Mucosa of stomach (tissue), 1 donor: Measurements from ENCODE around the gene GLYATL1.

Experiments
- H3K27me3 ChIP-seq: one replicate; pipeline ENCODE4 v1.7.0; 2013; ENCODE audit warnings: mild to moderate bottlenecking, low read length; ENCODE audit not compliant: control insufficient read depth, insufficient read depth
- H3K36me3 ChIP-seq: one replicate; pipeline ENCODE4 v1.7.0; 2013; ENCODE audit warnings: low read length; ENCODE audit not compliant: control insufficient read depth, insufficient read depth
- H3K4me1 ChIP-seq: one replicate; pipeline ENCODE4 v1.7.0; 2013; ENCODE audit warnings: mild to moderate bottlenecking, low read length; ENCODE audit not compliant: control insufficient read depth, insufficient read depth
- H3K4me3 ChIP-seq: one replicate; pipeline ENCODE4 v1.7.0; 2013; ENCODE audit warnings: low read length
- H3K9ac ChIP-seq: one replicate; pipeline ENCODE4 v1.7.0; 2013; ENCODE audit warnings: mild to moderate bottlenecking, low read length, moderate library complexity
- H3K9me3 ChIP-seq: one replicate; pipeline ENCODE4 v1.7.0; 2013; ENCODE audit warnings: mild to moderate bottlenecking, low read length, moderate library complexity; ENCODE audit not compliant: control insufficient read depth
- donor health status: Pancreatic carcinoma.

Gene GLYATL1

GRCh38 chr11:58928691-58929090, 10.6 kb upstream of the GLYATL1 start:
- Histone ChIP-seq H3K27me3 (no peaks in the 10 kb centered on the region), H3K36me3 (no peaks in the 10 kb centered on the region), H3K9me3 (no peaks in the 10 kb centered on the region), H3K4me3 (no peak overlapping the region), H3K4me1 (peaks cover 20% of the 10 kb centered on the region), H3K9ac (no peak overlapping the region)

DNA sequence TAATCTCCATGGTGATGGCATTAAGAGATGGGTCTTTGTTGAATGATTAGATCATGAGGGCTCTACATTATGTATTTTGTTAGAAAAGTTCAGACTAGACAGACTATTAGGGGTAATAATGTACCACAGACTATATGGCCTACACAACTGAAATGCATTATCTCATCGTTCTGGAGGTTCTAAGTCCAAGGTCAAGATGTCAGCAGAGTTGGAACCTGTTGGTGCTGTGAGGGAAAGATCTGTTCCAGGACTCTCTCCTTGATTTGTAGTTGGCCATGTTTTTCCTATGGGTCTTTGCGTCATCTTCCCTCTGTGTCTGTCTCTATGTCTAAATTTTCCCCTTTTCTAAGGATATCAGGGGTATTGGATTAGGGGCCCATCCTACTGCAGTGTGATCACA, 8.4 kb upstream of the GLYATL1 start:
- Histone ChIP-seq H3K4me1 (peaks cover 13% of the 10 kb centered on the region), H3K9ac (no peak overlapping the region), H3K27me3 (no peaks in the 10 kb centered on the region), H3K9me3 (no peaks in the 10 kb centered on the region), H3K36me3 (no peaks in the 10 kb centered on the region), H3K4me3 (no peak overlapping the region)

DNA sequence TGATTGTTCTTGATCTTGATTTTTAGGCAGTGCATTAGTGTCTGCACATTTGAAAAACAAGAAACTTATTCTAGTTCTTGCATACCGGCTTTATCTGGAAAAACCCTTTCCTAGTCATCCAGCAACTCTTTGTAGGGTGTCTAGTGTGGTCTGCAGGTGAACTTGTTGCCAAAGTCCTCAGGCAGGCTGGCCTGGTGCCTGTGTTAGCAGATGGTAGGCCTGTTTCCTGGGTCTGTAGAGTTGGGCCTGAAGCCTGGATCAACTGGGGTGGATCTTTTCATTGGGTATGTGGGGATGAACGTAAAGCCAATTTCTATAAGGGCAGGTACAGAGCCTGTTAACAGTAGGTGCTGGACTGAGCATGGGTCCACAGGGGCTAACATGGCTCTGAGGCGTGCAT, 5.6 kb upstream of the GLYATL1 start:
- H3K4me1 ChIP-seq, result peaks cover 2% of the 10 kb centered on the region
- H3K4me3 ChIP-seq, result no peak overlapping the region
- no peaks in the 10 kb centered on the region for H3K9me3 ChIP-seq
- H3K36me3 ChIP-seq, result no peaks in the 10 kb centered on the region
- H3K27me3 ChIP-seq, result no peaks in the 10 kb centered on the region
- H3K9ac ChIP-seq, result no peak overlapping the region

DNA sequence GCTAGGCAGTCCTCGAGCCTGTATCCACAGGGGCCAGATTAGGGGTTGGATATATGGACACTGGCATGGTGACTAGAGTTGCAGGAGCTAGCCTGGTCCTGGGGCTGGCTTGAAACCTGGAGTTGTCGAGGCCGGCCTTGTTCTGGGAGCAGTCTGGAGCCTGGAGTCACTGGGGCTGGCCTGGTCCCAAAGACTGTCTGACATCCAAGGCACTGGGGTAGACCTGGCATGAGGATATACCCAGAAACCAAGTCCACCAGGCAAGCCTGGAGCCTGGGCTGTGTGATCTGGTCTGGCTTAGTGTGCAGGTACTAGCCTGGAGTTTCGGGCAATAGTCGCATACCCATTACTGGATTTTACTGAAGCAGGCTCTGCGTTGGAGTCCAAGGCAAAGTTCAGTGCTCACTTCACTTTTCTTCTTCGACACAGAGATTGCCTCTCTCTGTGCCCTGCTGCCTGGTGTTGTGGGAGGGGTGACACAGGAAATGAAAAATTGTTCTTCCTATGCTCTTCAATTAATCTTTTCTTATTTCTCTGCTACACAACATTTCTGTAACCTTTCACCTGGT, 4.3 kb upstream of the GLYATL1 start:
- H3K27me3 ChIP-seq, result no peaks in the 10 kb centered on the region
- H3K9me3 ChIP-seq, result no peaks in the 10 kb centered on the region
- no peaks in the 10 kb centered on the region for H3K4me1 ChIP-seq
- no peak overlapping the region for H3K4me3 ChIP-seq
- H3K36me3 ChIP-seq, result no peaks in the 10 kb centered on the region
- no peak overlapping the region for H3K9ac ChIP-seq

DNA sequence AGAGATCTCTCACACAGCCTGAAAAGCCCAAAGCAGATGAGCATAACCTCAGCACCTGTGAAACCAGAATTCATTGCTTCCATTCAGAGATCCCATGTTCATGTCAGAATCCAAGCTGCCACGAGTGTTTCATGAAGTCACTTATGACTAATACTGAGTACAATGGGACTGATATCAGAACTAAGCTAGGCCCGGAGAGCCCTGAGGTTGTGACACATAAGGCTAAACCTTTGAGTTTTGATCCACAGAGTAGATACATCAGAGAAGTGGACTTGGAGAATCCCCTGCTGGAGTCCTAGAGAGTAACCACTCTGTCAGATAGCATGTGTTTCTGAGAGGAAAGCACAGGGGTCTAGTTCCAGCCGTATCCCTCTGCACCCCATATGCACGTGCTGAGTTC, 890 bp upstream of the GLYATL1 start:
- H3K9me3 ChIP-seq, result no peaks in the 10 kb centered on the region
- no peaks in the 10 kb centered on the region for H3K27me3 ChIP-seq
- H3K4me3 ChIP-seq, result no peak overlapping the region
- H3K36me3 ChIP-seq, result no peaks in the 10 kb centered on the region
- no peaks in the 10 kb centered on the region for H3K4me1 ChIP-seq
- no peak overlapping the region for H3K9ac ChIP-seq

DNA sequence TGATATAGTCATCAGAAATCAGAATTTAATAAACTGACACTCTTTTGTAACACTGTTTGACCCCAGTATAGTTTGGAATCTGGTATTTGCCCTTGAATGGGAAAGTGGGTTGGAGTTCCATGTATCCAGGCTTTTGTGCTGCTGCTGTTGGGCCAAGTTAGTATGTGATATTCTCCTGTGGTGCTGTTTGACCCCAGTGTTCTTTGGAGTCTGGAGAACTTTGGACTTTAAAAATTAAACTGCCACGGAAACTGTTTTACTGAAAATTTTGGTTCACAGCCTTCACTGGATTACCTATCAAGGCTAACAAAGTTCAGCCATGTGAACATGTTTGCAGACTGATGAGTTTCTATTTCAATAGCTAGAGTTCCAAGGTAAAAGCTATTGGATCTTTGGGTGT, 740 bp downstream of the GLYATL1 start:
- Histone ChIP-seq H3K4me1 (no peaks in the 10 kb centered on the region), H3K36me3 (no peaks in the 10 kb centered on the region), H3K4me3 (no peak overlapping the region), H3K9me3 (no peaks in the 10 kb centered on the region), H3K9ac (no peak overlapping the region), H3K27me3 (no peaks in the 10 kb centered on the region)

GRCh38 chr11:58941838-58942237, 2.5 kb downstream of the GLYATL1 start:
- Histone ChIP-seq H3K27me3 (no peaks in the 10 kb centered on the region), H3K4me3 (no peak overlapping the region), H3K9me3 (no peaks in the 10 kb centered on the region), H3K9ac (no peak overlapping the region), H3K4me1 (no peaks in the 10 kb centered on the region), H3K36me3 (no peaks in the 10 kb centered on the region)

GRCh38 chr11:58945663-58946062, 6.4 kb downstream of the GLYATL1 start:
- Histone ChIP-seq H3K36me3 (no peaks in the 10 kb centered on the region), H3K27me3 (no peaks in the 10 kb centered on the region), H3K9me3 (no peaks in the 10 kb centered on the region), H3K4me1 (no peaks in the 10 kb centered on the region), H3K4me3 (no peak overlapping the region), H3K9ac (no peak overlapping the region)

- Histone ChIP-seq H3K9ac (no peak overlapping the region), H3K27me3 (no peaks in the 10 kb centered on the region), H3K4me1 (no peaks in the 10 kb centered on the region), H3K9me3 (no peaks in the 10 kb centered on the region), H3K36me3 (no peaks in the 10 kb centered on the region), H3K4me3 (no peak overlapping the region)
Observed at GRCh38 chr11:58949184-58949583, 9.9 kb downstream of the GLYATL1 start.

GRCh38 chr11:58957922-58958321, 18.6 kb downstream of the GLYATL1 start:
- Histone ChIP-seq H3K27me3 (peaks cover 4% of the 10 kb centered on the region), H3K9me3 (no peaks in the 10 kb centered on the region), H3K4me3 (no peak overlapping the region), H3K4me1 (no peaks in the 10 kb centered on the region), H3K9ac (no peak overlapping the region), H3K36me3 (no peaks in the 10 kb centered on the region)

DNA sequence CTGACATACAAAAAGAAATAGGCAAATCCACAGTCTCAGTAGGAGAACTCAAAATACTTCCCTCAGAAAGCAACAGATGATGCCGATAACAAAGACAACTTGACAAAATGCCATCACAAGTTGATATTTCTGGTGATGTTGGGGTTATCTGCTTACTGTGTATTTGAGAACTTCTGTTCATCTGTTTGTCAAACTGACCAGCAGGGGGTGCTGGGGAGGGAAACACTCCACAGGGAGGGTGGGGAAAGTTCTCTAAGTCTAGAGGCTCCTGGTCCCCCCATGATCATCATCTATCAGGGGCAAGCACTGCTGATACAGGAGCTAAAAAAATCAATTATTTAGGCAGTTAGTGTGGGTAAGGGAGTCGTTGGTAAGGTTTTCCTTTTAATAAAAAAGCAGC, 19.2 kb downstream of the GLYATL1 start:
- Histone ChIP-seq H3K9ac (no peak overlapping the region), H3K4me1 (no peaks in the 10 kb centered on the region), H3K27me3 (peaks cover 4% of the 10 kb centered on the region), H3K4me3 (no peak overlapping the region), H3K9me3 (no peaks in the 10 kb centered on the region), H3K36me3 (no peaks in the 10 kb centered on the region)

DNA sequence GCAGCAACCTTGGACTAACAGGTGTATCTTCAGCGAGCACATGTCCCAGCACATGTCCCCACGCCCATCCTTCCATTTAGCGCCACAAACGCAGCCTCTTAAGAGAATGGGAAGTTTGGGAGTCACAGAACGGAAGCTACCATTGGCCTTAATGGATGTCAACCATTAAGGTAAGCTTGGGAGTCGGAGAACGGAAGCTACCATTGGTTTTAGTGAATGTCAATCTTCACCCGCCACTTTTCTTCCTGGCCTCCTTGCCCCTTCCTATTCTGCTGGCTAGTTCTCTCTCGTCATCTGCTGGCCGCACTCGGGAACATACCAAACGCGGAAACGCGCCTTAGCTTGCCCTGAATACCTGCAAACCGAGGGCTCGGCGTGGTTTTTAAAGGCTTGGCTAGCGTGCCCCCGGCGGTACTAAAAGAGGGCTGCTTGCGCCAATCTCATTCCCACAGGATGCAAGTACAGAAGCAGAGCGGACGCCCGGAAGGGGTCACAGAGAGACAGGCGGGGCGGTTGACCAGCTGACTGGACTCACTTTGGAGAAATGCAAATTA, 24.3 kb downstream of the GLYATL1 start:
- no peak overlapping the region for H3K9ac ChIP-seq
- H3K36me3 ChIP-seq, result no peaks in the 10 kb centered on the region
- H3K9me3 ChIP-seq, result no peaks in the 10 kb centered on the region
- H3K4me1 ChIP-seq, result no peaks in the 10 kb centered on the region
- peaks cover 5% of the 10 kb centered on the region for H3K27me3 ChIP-seq
- peak overlapping the region; percentile 41 for H3K4me3 ChIP-seq
